K562 (cell line): ENCODE results near the gene TRAF3IP3. TPM values are rescaled to one million over a fixed set of nuclear protein-coding genes. Genes with fewer than 3 reads are reported as not detected.

ENCODE experiments used
- ATAC-seq: fragments of 200-7000 bp; cut with Tn5 transposase; 3 replicates; pipeline ENCODE4 v1.9.1; 2020; ENCODE audit warnings: moderate library complexity
- BruUV-seq: library from RNA; stranded (reverse); fragments of 400-500 nt; replicated peaks from 2 replicates; lab custom pipeline; 2021; lab: Mats Ljungman, UMichigan
- CTCF ChIA-PET: fragments of 300-600 bp; formaldehyde crosslinking; extraction: SDS; loops from one replicate; lab custom pipeline; 2021; ENCODE audit warnings: low intra/inter-chr PET ratio; lab: Yijun Ruan, JAX
- POLR2A ChIA-PET: fragments of 300-600, 350-650 bp; sonication (Branson Sonifier 250); formaldehyde crosslinking; extraction: SDS; loops from one replicate; lab custom pipeline; 2021; ENCODE audit warnings: antibody characterized with exemption, inconsistent platforms; lab: Yijun Ruan, JAX
- DNase-seq, 4 experiments: peaks; one replicate each; pipeline versions ENCODE4 v3.0.0 to v3.0.0-alpha.2; 2011 to 2018; ENCODE audit warnings: low spot score in 3 of 4, mixed read lengths in 3 of 4; ENCODE audit errors: extremely low read depth in 1 of 4
- FAIRE-seq: peaks from 2 replicates; lab custom pipeline; 2011; peaks lifted over from hg19 to GRCh38; lab: Jason Lieb, UNC
- H2AFZ ChIP-seq: 2 replicates; pipeline ENCODE4 v1.6.0; 2011; ENCODE audit warnings: low read depth, low read length, control low read depth, inconsistent platforms
- H3K27ac ChIP-seq: fragments of 200-600 bp; 3 replicates; pipeline ENCODE4 v1.8.0; 2011; ENCODE audit warnings: low read depth, mild to moderate bottlenecking, control low read depth, inconsistent platforms, low read length, moderate library complexity, mixed read lengths; ENCODE audit errors: extremely low read depth
- H3K27me3 ChIP-seq, 2 experiments: fragments of 300-600 bp in 1 of 2; 2 replicates in 1 of 2; 3 replicates in 1 of 2; pipeline versions ENCODE4 v1.6.0 to v1.8.0; 2011; ENCODE audit warnings: inconsistent platforms in 2 of 2, low read length in 2 of 2, mild to moderate bottlenecking in 1 of 2, mixed read lengths in 1 of 2, moderate library complexity in 1 of 2; ENCODE audit not compliant: control insufficient read depth in 2 of 2, insufficient read depth in 2 of 2
- H3K36me3 ChIP-seq: fragments of 300-600 bp; 3 replicates; pipeline ENCODE4 v1.8.0; 2011; ENCODE audit warnings: mild to moderate bottlenecking, low read length, inconsistent platforms; ENCODE audit not compliant: control insufficient read depth, insufficient read depth
- H3K4me1 ChIP-seq, 2 experiments: fragments of 200-600 bp in 1 of 2; replicated peaks in 1 of 2; 2 replicates in 1 of 2; 3 replicates in 1 of 2; pipeline versions ENCODE4 v1.5.1 to v1.8.0; 2011; ENCODE audit warnings: inconsistent platforms in 2 of 2, low read length in 2 of 2, mild to moderate bottlenecking in 1 of 2, mixed read lengths in 1 of 2, moderate library complexity in 1 of 2; ENCODE audit not compliant: control insufficient read depth in 2 of 2, insufficient read depth in 2 of 2
- H3K4me2 ChIP-seq: 2 replicates; pipeline ENCODE4 v1.6.1; 2011; ENCODE audit warnings: low read length, control low read depth, inconsistent platforms, mixed read lengths; ENCODE audit not compliant: insufficient read depth
- H3K4me3 ChIP-seq: fragments of 200-600 bp; sonication (generic), shearing (Covaris generic); 2 replicates; pipeline ENCODE4 v1.5.1; 2016; ENCODE audit warnings: control low read depth, inconsistent platforms
- H3K79me2 ChIP-seq: fragments of 200-600 bp; 3 replicates; pipeline ENCODE4 v1.8.0; 2011; ENCODE audit warnings: low read length, inconsistent platforms; ENCODE audit not compliant: control insufficient read depth, insufficient read depth
- H3K9ac ChIP-seq, 2 experiments: 2 replicates each; pipeline versions ENCODE4 v1.6.0 to v1.6.1; 2011; ENCODE audit warnings: low read depth in 2 of 2, low read length in 2 of 2, control low read depth in 1 of 2, inconsistent platforms in 1 of 2, mild to moderate bottlenecking in 1 of 2, mixed read lengths in 1 of 2; ENCODE audit not compliant: insufficient read depth in 1 of 2
- H3K9me1 ChIP-seq: one replicate; pipeline ENCODE4 v1.6.0; 2011; ENCODE audit warnings: inconsistent platforms, mild to moderate bottlenecking, low read length, moderate library complexity; ENCODE audit not compliant: control insufficient read depth, insufficient read depth
- H3K9me3 ChIP-seq: replicated peaks from 2 replicates; pipeline ENCODE4 v1.5.1; 2011; ENCODE audit warnings: low read depth, low read length, inconsistent platforms; ENCODE audit not compliant: control insufficient read depth, insufficient read depth
- H4K20me1 ChIP-seq: replicated peaks from 2 replicates; pipeline ENCODE4 v1.6.1; 2011; ENCODE audit warnings: low read length, inconsistent platforms, mixed read lengths; ENCODE audit not compliant: control insufficient read depth, insufficient read depth
- DDX20 ChIP-seq: fragments of 450-650 bp; IDR thresholded peaks from 2 replicates; pipeline ENCODE4 v1.6.1; 2016; ENCODE audit warnings: missing genetic modification characterization, low read depth, mild to moderate bottlenecking, missing compliant biosample characterization, moderate library complexity
- ETS2 ChIP-seq: IDR thresholded peaks from 2 replicates; pipeline ENCODE4 v1.6.1; 2016; ENCODE audit warnings: borderline replicate concordance, missing genetic modification characterization, mild to moderate bottlenecking, moderate library complexity, missing compliant biosample characterization; ENCODE audit not compliant: poor library complexity, severe bottlenecking
- GTF2A2 ChIP-seq: IDR thresholded peaks from 2 replicates; pipeline ENCODE4 v1.6.1; 2016; ENCODE audit warnings: mild to moderate bottlenecking, missing genetic modification characterization, missing compliant biosample characterization
- MEIS2 ChIP-seq: fragments of 450-650 bp; IDR thresholded peaks from 2 replicates; pipeline ENCODE4 v1.6.1; 2014; ENCODE audit warnings: mild to moderate bottlenecking; ENCODE audit not compliant: partially characterized antibody
- SMARCE1 ChIP-seq: fragments of 450-650 bp; IDR thresholded peaks from 2 replicates; pipeline ENCODE4 v1.7.1; 2016; ENCODE audit warnings: mild to moderate bottlenecking
- ZNF316 ChIP-seq: fragments of 450-650 bp; IDR thresholded peaks from 2 replicates; pipeline ENCODE4 v1.6.1; 2016
- WGBS: fragments of 100-300 bp; shearing (Covaris generic); methylation state at CpG from one replicate; pipeline ENCODE4 v1.1.6; 2016; ENCODE audit warnings: low coverage, mixed read lengths; ENCODE audit not compliant: insufficient coverage; ENCODE audit errors: missing lambda C conversion rate; 5-methylcytosine and 5-hydroxymethylcytosine counted together
- in situ Hi-C: fragments of 300-500 bp; cut with MboI; formaldehyde crosslinking; loops from 4 replicates; pipeline ENCODE4 v1.15.0; 2018; ENCODE audit warnings: inconsistent platforms, mixed read lengths
- intact Hi-C: fragments of 100-400 bp; cut with micrococcal nuclease; formaldehyde crosslinking; loops from 2 replicates; pipeline ENCODE4 v1.14.2; 2022
- polyA plus RNA-seq, 8 experiments: library from polyadenylated mRNA; depleted of rRNA in 4 of 8; stranded (reverse) in 5 of 8; unstranded in 3 of 8; fragments of >200 nt; fragmentation: Nextera tagmentation in 2 of 8; fragmentation: Illumina TruSeq in 1 of 8; extraction: Ambion mirVana in 2 of 8; extraction: Trizol in 1 of 8; gene quantifications; 2 replicates each; pipeline versions ENCODE4 v1.2.1 to v1.2.3, GENCODE V29; 2011 to 2014; ENCODE audit warnings: inconsistent platforms in 1 of 8, missing spikeins in 1 of 8
- total RNA-seq, 7 experiments: library from RNA; depleted of rRNA in 6 of 7; stranded (reverse); fragments of >200 nt in 6 of 7; fragmentation: Illumina TruSeq in 2 of 7; extraction: Trizol in 2 of 7; gene quantifications; 2 replicates each; pipeline versions ENCODE4 v1.2.1 to v1.2.3, GENCODE V29; 2011 to 2021; ENCODE audit warnings: low replicate concordance in 1 of 7
- TF ChIP-seq, protein P1 (sequence below): fragments of 450-650 bp; IDR thresholded peaks from 2 replicates; pipeline ENCODE4 v1.6.1; 2016; ENCODE audit warnings: missing biosample characterization, missing genetic modification characterization

The TRAF3IP3 gene
- total and polyA plus RNA-seq, 9 of the 15 experiments (the other 6 are each of a cell fraction or from before 2014, with no cell fraction given): 0.06 to 1.1 (median 0.31) TPM

DNA sequence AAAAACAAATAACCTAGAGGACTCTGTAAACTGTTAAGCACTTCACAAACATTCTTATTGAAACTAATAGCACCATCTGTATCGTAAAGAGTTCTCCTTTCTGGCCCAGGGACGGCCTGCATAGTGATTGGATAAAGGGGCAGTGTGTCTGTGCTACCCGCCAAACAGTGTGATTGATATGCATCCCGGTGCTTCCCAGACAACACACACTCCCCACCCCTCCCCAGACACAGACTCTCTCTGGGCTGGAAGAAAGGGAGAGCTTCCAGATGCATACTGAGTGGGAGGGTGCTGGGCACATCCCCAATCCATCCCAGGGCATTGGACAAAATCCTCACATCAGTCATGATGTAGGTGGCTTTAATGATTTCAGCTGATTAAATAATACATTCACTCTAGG is 47.6 kb upstream of the TRAF3IP3 start:
- H3K4me3 ChIP-seq: no peak overlapping the region
- ATAC-seq: no peak
- H3K79me2 ChIP-seq: no peaks in the 10 kb centered on the region
- DNase-seq: no peak
- 0% methylated on average over 4 of the region's 4 CpGs for WGBS
- in situ Hi-C loops (no loop called here), intact Hi-C loops (no loop called here)
- peaks cover 11% of the 10 kb centered on the region in 2 experiments; a peak in 4 of 5 replicates for H3K27me3 ChIP-seq
- no peak overlapping the region for H3K27ac ChIP-seq
- ChIA-PET CTCF (no interaction called here), POLR2A (no interaction called here)
- H3K36me3 ChIP-seq: no peaks in the 10 kb centered on the region
- no peaks in the 10 kb centered on the region for H4K20me1 ChIP-seq
- no peak overlapping the region for H3K9ac ChIP-seq
- no peak overlapping the region for H3K4me2 ChIP-seq
- no peaks in the 10 kb centered on the region for H3K9me3 ChIP-seq
- H3K9me1 ChIP-seq: no peaks in the 10 kb centered on the region
- H3K4me1 ChIP-seq: no peaks in the 10 kb centered on the region
- H2AFZ ChIP-seq: no peak overlapping the region
- TF ChIP-seq, protein P1, sequence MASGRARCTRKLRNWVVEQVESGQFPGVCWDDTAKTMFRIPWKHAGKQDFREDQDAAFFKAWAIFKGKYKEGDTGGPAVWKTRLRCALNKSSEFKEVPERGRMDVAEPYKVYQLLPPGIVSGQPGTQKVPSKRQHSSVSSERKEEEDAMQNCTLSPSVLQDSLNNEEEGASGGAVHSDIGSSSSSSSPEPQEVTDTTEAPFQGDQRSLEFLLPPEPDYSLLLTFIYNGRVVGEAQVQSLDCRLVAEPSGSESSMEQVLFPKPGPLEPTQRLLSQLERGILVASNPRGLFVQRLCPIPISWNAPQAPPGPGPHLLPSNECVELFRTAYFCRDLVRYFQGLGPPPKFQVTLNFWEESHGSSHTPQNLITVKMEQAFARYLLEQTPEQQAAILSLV (tag): no peak
- TF ChIP-seq GTF2A2 (tag) (no peak), DDX20 (tag) (no peak), SMARCE1 (no peak), MEIS2 (no peak), ETS2 (tag) (no peak), ZNF316 (no peak)
- BruUV-seq: no TSS peak
- FAIRE-seq: no peak
